GM19023 (cell line): ENCODE results near the gene RANBP3.
"Not testable (repeated sequence)": the region's sequence is repeated elsewhere in the genome, so short reads cannot be mapped to it uniquely, and the experiment has no call there.

Source experiments
- ATAC-seq: cut with Tn5 transposase; IDR thresholded peaks from one replicate; pipeline ENCODE4 v1.9.1; 2021; ENCODE audit warnings: mild to moderate bottlenecking, moderate library complexity; ENCODE audit not compliant: unreplicated experiment

RANBP3 gene

GRCh38 chr19:5966941-5967340, 11.0 kb downstream of the RANBP3 start:
- ATAC-seq, result no peak

GRCh38 chr19:5966215-5966614, 11.7 kb downstream of the RANBP3 start:
- ATAC-seq, result no peak

GRCh38 chr19:5964816-5965565, 12.9 kb downstream of the RANBP3 start:
- ATAC-seq, result no peak

- no peak for ATAC-seq
These were observed 14.1 kb downstream of the RANBP3 start for GRCh38 chr19:5963855-5964254.

GRCh38 chr19:5963259-5963658, 14.7 kb downstream of the RANBP3 start:
- not testable (repeated sequence) for ATAC-seq

- ATAC-seq, result no peak
These were observed 15.7 kb downstream of the RANBP3 start for GRCh38 chr19:5961969-5962945.

GRCh38 chr19:5961641-5961968, 16.3 kb downstream of the RANBP3 start:
- not testable (repeated sequence) for ATAC-seq

- ATAC-seq, result no peak
These were observed 17.6 kb downstream of the RANBP3 start for GRCh38 chr19:5960005-5961001.

GRCh38 chr19:5959260-5960004, 18.5 kb downstream of the RANBP3 start:
- ATAC-seq, result no peak

GRCh38 chr19:5958851-5959122, 19.2 kb downstream of the RANBP3 start:
- no peak for ATAC-seq

- ATAC-seq, result no peak
These were observed 19.7 kb downstream of the RANBP3 start for GRCh38 chr19:5958074-5958850.

GRCh38 chr19:5957170-5957569, 20.8 kb downstream of the RANBP3 start:
- no peak for ATAC-seq

GRCh38 chr19:5956728-5957127, 21.2 kb downstream of the RANBP3 start:
- ATAC-seq, result no peak

- ATAC-seq, result no peak
These were observed 21.6 kb downstream of the RANBP3 start for GRCh38 chr19:5956323-5956722.

GRCh38 chr19:5955636-5955935, 22.4 kb downstream of the RANBP3 start:
- no peak for ATAC-seq

GRCh38 chr19:5954293-5954692, 23.6 kb downstream of the RANBP3 start:
- no peak for ATAC-seq

GRCh38 chr19:5953680-5954213, 24.2 kb downstream of the RANBP3 start:
- ATAC-seq, result no peak

- no peak for ATAC-seq
These were observed 24.8 kb downstream of the RANBP3 start for GRCh38 chr19:5953030-5953589.
